ENCODE results near the gene FGF10.

The FGF10 gene

DNA sequence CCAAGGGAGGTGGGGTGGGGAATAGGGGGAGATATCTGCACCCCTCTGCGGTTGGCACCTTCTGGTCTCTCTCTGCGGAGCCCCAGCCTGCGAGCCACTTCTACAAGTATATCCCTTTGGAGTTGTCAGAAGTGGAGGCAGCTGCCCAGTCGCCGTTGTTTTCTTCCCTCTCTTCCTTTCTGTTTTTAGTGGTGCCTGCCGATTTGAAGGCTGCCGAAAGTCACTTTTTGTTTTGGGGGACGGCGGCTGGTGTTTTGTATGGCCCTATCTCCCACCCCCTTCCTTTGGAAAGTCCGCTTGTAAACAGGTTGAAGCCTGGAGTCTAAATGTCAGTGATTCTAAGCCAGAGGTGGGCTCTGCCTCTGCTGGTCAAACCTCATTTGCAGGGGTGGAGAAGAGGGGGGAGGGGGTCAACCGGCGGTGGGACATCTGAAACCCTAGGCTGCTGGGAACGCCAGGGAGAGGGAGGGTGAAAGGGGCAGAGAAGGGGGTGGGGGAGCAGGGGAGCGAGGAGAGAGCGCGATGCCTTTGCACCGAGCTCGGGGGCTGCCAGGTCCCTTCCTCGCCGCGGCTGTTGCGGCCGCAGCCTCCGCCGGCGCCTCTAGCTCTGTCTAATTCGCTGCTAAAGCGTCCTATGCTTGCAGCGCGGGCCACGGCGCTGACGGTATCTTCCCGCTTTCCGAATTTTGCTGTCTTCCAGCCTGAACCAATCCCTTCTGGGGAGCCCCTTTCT is at the start of gene FGF10:
Gene FGF10 (minus strand): TSS at position 331 of the 733 bp plus-strand sequence. CDS start 738 bp downstream, outside the sequence.
- DNase-seq = no peak

DNA sequence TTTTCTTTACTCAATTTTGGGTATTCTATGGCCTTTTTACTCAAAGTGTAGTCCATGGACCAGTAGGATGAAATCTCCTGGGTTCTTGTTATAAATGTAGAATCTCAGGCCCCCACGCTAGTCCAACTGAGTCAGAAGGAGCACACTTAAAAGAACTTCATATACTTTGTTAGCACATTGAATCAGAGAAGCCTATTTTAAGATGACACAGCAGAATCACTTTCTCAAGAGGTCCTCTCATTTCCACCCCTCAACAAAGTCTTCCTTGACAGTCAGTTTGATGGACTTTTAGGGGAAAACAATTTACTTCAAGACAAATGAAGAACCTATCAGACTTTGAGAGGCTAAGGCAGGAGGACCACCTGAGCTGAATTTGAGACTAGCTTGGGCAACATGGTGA is 37.7 kb upstream of the FGF10 start:
- no peak for DNase-seq

DNA sequence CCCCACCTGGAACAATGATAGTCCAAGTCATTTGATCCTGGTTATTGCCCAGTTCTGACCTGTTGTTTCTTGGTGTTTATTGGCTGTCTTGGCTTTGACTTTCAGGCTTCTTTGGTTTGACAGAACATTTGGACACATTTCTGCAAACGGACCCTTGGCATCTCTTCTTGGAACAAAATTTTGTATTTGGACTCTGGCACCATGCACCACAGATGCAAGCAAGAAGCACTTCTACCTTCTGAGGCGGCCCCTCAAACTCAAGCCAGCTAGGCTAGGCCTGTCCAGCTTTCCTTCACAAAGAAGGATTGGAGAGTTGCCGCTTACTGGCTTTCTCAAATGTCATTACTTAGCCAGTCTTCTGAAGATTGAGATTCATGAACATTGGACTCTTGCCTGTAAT is 23.1 kb upstream of the FGF10 start:
- no peak for DNase-seq

DNA sequence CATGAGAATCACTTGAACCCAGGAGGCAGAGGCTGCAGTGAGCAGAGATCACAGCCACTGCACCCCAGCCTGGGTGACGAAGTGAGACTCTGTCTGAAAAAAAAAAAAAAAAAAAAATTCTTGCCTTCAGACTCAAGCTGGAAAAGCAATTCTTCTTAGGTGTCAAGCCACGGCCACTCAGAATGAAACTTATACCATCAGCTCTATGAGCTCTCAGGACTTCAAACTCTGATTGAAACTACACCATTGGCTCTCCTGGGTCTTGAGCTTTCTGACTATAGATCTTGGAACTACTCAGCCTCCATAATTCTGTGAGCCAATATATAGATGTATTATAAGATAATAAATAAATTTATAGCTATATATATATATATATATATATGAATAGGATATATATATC is 12.9 kb upstream of the FGF10 start:
- DNase-seq = no peak

DNA sequence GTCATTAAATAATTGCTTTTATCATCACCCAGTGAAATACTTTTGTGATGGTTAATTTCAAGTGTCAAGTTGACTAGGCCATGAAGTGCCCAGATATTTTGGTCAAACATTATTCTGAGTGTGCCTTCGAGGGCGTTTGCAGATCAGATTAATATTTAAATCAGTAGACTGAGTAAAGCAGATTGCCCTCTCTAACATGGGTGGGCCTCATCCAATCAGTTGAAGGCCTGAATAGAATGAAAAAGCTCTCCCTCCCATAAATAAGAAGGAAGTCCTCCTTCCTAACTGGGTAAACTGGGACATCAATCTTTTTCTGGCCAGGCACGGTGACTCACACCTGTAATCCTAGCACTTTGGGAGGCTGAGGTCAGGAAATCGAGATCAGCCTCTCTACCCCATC is 12.4 kb upstream of the FGF10 start:
- no peak for DNase-seq

DNA sequence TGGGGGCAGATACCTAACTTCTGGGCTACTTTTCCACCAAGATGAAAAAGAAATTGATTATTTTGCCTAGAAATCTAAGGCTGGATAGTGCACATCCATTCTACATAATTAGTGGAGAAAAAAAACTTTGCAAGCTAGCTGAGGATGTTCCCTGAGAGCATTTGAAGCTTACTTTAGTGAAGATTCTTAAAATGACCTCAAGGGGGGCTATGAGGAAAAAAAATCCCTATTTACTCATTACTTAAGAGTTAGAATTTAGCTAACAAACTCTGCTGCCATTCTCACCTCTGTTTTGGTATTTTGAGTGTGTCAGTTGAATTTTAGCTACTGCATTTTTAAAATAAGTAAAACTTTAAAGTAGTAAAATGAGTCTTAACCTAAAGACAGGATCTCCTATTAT is 9.2 kb upstream of the FGF10 start:
- no peak for DNase-seq

DNA sequence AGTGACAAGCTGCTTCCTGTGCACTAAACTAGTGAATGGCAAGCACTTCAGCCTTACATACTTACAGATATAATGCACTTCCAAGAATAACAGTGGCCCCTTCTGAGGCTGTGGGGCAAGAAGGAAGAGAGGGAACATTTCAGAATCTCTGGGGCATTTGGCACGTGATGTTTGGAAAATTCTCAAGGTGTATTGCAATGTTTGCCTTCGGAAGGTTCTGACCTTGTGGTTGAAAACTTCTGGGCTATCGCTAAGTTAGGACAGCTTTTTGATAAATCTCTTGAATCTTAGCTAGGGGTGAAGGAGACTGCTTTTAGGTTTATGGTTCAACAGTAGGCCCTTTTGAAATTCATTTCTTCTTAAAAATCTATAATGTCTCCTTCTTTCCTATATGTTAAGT is 7.1 kb upstream of the FGF10 start:
- no peak for DNase-seq

DNA sequence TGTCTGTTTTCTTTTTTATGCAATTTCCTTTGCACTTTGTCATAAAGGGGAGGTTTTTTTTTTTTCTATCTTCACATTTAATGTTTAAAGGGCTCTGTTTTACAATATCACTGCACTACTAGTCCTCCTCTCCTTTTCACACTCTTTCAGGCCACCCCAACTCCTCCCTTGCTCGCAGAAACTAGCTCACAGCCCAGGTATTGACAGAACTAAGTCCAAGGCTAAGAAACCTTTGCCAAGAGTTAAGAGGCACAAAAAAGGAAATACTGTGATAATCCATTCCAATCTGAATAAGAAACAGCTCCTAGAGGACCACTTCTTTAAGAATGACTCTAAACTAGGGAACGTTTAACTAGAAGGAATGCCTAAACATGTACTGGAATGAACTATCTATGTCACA is 1.1 kb upstream of the FGF10 start:
- no peak for DNase-seq

DNA sequence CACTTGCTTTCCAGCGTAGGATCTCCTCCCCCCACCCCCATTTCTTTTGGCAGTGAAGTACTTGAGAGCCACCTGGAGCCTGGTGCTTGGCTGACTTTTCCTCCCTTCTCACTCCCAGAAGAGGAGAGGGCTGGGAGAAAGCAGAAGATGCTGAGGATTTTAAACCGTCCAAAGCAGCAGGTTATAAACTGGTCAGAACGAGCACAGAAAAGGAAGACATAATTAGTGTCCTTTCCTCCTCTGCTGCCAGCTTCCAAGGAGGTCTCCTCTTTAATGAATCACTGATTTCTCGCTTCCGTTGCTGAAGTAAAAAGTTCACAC is 563 bp upstream of the FGF10 start:
- no peak for DNase-seq

DNA sequence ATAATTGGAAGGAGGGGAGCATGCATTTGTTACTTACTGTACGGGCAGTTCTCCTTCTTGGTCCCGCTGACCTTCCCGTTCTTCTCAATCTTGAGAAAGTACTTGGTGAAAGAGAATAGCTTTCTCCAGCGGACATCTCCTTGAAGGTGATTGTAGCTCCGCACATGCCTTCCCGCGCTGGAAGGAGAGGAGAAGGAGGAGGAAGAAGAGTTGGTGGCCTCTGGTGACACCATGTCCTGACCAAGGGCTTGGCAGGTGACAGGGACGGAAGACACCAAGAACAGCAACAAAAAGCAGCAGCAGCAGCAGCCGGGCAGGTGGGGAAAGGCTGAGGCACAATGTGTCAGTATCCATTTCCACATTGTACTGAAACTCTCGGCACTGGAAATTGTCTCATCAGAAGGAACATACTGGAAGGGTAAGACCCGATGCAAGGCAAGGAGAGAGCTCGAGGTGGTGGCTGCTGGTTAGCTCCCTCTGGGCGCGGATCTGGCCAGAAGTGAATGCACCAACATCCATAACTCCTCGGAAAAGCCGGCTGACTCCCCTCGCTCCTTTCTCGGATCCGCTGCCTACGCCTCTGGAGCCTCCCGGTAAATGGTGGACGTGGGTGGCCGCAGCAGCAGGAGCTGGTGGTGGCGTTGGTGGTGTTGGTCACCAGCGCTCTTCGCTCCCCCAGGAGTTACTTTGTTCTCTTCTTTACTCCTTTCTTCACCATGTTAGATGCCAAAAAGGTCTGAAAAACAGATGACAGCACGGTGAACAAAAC is 715 bp downstream of the FGF10 start:
- no peak for DNase-seq

DNA sequence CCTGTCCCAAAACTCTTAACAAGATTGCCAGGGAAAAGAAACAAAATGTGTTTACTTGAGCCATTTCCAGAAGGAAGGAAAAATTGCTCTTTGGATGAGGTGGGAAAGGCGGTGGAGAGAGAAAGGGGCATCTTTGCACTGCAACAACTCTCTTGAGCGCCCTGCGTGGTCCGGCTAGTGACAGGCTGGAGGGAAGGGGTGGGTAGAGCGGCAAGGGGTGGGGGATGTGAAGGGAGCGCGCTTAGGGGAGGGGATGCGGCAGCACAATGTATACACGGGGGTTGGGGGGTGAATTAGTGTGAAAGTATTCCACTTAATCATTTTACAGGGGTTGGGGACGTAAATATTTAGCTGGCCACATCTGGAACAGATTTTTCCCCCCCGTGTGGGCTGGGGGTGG is 1.3 kb downstream of the FGF10 start:
- no peak for DNase-seq

DNA sequence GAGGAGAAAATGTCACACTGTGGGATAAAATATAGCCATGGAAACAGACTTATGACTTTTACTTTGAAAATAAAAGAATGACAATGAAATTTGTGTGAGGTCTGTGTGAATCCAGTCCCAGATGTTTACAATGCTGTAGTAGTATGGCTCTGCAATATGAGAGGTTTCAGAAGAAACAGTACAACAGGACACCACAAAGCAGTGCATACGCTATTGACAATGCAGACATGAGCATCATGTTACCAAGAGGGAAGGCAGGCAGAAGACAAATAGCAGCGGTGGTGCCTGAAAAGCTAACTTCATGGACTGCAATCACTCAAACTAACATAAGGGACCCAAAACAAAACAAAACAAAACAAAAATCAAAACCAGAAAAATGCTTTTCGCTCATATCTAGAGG is 1.8 kb downstream of the FGF10 start:
- DNase-seq = no peak

DNA sequence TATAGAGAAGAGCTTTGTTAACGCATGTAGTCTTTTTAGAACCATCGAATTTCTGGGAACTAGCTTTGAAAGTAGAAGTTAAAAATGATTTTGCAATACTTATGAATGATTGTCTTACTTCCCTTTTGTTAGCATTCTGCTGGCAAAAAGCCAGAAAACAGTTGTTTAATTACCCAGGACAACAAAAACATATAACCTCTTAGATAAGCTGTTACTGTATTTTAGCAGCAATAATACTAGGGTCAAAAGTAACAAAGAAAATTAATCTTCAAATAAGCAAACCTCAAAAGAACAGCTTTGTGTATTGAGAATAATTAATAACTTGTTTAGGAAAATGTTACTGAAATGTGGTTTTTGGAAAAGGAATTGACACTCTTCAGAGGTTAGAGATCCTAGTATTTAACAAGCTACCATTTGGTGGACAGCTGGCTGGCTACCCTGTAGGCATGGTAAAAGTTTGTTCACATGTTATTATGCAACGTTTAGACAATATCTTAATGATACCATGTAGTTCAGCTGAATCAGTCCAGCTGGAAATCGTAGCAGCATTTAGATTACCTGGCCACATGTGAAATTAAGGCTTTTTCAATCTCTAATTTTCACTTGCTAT is 3.8 kb downstream of the FGF10 start:
- DNase-seq = no peak

DNA sequence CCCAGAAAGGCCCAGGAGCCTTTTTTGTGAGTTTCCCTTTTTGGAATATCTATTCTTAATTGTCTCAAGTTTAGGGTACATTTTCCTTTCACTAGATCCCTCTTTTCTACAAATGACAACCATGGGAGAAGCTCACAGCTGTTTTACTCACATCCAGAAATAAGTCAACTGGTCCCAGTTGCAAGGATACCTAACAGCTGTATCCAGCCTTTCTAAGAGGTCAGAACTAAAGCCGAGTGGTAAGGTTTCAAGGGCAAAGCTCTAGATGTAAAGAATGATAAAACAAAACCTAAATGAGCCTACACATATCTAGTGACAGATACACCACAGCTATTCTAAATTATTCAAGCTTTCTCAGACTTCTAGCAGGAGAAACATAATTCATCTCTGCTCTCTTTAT is 4.4 kb downstream of the FGF10 start:
- DNase-seq = no peak

DNA sequence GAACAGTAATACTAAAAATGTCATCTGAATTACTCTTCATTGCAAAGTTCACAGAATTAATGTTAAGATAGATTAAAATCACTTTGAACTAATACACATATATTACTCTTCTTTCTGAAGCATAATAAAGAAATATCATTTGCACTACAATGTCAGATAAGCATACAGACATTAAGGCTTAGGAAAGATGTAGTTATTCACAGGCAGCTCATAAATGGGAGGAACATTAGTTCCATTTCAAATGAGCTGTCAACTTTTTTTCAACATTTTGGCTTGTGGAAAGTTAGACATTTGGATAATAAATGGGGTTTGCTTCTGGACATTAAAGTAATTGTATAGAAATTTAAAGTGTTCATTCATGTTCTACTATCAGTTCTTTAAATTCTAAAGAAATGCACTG is 6.3 kb downstream of the FGF10 start:
- no peak for DNase-seq

DNA sequence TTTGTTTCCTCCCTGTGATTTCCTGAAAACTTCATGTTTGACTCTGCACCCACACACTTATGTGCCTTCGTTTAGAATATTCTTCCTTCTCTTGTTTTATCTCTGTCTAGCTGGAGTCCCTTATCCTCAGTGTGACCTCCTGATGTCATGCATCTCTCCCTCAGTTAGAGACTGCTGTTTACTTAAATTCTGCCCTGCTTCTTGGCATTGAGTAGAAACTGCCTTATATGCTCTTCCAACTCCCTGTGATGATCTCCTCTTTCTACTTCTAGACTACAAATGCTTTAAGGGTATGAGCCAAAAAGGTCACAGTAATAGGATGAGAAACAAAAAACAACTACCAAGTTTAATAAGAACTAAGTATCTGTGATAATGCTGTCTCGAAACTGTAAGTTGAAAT is 12.2 kb downstream of the FGF10 start:
- DNase-seq = no peak

DNA sequence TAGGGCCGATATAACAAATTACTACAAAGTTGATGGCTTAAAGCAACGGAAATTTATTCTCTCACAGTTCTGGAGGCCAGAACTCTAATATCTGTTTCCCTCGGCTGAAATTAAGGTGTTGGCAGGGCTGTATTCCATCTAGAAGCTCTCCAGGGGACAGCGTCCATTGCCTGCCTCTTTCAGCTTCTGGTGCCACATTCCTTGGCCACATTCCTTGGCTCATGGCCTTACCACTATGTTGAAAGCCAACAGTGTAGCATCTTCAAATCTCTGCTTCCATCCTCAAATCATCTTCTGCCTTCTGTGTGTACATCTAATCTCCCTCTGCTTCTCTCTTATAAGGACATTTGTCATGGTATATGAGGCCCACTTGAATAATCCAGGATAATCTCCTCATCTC is 17.2 kb downstream of the FGF10 start:
- DNase-seq = no peak

DNA sequence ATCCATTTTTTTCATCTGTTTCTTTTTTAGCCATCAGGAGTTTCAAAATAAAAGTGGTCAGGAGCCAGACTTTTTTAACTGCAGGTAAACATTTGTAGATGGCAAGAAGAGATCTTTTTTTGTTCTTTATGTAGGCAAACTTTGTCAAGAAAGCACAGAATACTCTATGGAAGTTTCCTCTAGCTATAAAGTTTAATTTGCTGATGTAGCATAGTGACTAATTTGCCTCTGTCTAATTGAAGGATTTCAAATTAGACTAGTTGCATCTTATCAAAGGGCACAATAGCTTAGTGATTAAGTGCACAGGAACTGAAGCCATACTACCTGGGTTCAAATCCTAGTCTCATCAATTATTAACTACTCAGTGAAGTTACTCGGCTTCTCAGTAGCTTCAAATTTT is 22.0 kb downstream of the FGF10 start:
- DNase-seq = no peak

DNA sequence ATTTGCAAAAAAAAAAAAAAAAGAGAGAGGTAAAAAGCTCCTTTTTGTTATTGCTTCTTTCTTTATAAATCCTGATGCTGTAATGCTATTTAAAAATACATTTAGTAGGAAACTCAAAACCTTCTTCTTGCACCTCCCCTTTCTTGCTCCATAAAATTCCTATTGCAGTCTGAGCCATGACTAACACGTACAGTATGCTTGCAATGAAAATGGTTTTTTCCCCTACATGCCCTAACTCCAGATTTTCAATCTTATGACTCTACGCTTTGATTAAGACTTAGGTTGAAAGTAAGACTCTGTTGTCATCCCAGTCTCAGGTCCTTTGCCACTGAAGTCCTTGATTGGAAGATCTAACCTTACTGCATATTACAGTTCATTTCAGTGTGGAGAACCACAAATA is 23.9 kb downstream of the FGF10 start:
- DNase-seq = no peak

DNA sequence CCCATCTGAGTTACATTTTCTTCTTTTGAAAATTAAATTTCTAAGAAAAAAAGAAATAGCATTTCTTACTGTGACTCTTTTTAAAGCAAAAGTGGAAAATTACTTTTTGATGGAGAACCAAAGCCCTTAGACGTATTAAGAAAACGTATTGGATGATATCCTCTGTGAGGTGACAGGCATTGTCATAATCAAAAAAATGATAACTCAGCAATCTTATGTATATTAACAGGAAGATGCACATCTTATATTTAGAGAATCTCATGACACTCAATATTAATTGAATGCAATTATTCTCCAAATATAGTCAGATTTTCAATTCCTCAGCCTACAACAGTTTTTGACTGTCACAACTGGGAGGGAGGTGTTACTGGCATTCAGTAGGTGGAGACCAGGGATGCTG is 25.1 kb downstream of the FGF10 start:
- no peak for DNase-seq

DNA sequence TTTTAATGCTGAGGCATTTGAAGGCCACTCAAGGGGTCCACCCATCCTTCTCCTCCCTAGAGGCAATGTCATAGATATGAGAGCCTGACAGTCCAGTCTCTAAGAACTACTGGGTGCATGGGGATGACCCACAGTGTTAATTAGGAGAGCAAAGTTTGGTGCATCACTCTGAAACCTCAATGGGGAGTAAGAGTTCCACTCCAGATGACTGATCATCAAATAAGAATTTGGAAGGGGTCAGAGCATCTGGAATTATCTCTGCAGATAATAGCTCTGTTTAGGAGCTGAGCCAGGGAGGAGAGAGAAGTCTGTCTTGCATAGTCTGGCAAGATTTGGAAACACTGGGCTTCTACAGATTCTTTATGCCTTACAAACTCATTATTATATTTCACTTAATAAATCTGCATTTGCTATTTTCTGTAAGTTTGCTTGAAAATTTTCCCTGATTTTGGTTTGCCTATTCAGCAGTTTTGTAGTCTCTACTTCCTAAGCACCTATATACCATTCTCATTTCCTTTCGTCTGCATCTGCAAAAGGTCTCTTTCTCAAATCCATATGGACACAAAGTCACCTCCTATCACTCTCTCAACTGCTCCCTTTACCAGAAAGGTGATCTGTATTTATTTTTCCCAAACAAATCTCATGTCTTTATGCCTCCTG is 27.7 kb downstream of the FGF10 start:
- no peak for DNase-seq

DNA sequence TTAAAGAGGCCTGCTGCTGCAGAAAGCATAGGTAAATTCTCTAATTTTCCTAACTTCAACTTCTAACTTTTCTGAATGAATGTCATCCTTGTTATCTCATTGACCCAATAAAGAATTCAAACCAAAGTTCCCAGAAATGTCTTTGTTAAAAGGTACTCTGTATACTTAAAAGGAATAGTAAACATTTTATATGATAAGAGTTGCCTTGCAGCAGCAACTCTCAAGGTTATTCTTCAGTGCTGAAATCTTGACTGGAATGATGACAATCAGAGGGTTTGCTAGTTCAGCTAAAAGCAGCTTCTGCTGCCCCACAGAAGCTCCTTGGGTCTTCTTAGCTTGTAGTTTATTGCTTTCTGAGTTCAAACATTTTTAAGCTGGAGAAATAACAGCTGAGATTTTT is 28.3 kb downstream of the FGF10 start:
- DNase-seq = no peak

DNA sequence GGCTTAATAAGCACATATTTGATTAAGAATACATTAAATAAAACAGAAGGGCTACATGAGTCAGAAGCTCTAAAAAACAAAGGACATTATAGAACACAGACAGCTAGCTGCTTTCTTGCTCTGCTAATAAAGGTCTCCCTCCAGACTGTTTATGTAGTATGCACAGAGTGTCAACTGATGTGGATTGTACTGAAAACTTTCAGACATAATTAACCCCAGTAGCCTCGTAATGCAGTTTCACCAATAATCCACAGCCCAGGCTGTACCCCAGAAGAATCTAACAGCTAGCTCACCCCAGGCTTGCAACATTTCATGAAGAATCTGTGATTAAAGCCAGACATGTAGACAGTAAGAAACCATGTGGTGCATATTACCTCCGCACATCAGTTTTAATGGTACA is 30.8 kb downstream of the FGF10 start:
- no peak for DNase-seq

DNA sequence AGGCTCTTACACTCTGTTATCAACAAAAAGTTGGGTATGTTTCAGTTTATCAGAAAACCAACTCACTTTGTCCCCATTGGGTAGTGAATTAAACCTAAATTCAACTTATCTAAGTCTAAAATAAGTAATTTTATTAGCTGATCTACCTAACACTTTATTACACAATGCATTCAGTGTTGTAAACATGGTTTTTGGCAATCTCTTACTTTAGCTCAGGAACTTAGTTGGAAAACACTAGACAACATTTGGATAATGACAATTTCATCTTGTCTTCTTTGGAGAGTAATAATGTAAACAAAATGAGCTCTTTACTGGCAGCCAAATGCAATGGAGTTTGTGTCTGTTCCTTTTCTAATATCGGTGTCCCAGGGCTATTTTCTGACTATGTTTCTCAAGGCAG is 33.0 kb downstream of the FGF10 start:
- DNase-seq = no peak
